ENCODE data around the gene ROMO1.

Gene ROMO1

DNA sequence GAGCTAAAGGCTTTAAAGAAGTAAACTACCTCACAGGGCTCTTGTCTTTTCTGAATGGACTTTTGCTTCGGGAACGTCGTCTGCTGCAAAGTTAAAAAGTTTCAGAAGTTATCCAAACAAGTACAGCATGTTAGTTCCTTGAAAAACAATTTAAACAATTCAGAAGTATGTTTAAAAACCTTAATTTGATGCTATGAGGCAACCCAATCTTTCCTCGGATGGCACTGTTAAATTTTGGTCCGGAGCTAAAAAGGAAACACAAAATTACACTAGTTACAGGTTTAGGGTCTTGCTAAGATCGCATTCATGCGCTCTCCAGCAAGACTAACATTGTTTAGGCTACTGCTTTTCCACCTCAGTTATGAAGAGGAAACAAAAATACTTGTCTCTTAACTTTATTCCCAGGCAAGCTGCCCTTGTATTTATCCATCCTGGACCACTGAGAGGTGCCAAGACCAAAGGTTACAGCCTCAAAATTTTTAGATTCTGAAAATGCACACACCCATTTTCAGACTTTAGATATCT, 30.1 kb downstream of the ROMO1 start:
- Histone ChIP-seq H3K27ac (ENCODE audit: extremely low read depth, low read depth, low read length) (no peak overlapping the region), H3K9me3 (ENCODE audit: control insufficient read depth, insufficient read depth, low read depth, low read length) (no peaks in the 10 kb centered on the region), H3K4me1 (ENCODE audit: control insufficient read depth, insufficient read depth, low read length) (no peaks in the 10 kb centered on the region), H3K4me3 (ENCODE audit: low read depth, low read length) (no peak overlapping the region), H3K36me3 (ENCODE audit: control insufficient read depth in 2 of 2, insufficient read depth in 1 of 2, low read length in 2 of 2) (peaks cover 81 to 98% of the 10 kb centered on the region in 2 experiments)
- POLR2A ChIA-PET = interaction anchor here (1.0 to 2.3 kb wide), 3 partner anchors 10 to 13 kb away, joined by 4 to 21 read pairs (median 4); partner anchors contain the start of gene RBM39
- TF ChIP-seq YY1 (tag by site-specific recombination; IDR thresholded peaks at IDR 0.05) = no peak
- TF ChIP-seq, protein P1, sequence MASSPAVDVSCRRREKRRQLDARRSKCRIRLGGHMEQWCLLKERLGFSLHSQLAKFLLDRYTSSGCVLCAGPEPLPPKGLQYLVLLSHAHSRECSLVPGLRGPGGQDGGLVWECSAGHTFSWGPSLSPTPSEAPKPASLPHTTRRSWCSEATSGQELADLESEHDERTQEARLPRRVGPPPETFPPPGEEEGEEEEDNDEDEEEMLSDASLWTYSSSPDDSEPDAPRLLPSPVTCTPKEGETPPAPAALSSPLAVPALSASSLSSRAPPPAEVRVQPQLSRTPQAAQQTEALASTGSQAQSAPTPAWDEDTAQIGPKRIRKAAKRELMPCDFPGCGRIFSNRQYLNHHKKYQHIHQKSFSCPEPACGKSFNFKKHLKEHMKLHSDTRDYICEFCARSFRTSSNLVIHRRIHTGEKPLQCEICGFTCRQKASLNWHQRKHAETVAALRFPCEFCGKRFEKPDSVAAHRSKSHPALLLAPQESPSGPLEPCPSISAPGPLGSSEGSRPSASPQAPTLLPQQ (tag by site-specific recombination; IDR thresholded peaks at IDR 0.05) = no peak
- TF ChIP-seq ZNF133 (tag by site-specific recombination; IDR thresholded peaks at IDR 0.05) = no peak
- no peak for TF ChIP-seq ZBTB7A (tag by site-specific recombination; IDR thresholded peaks at IDR 0.05; ENCODE audit: low read depth)
- no peak for TF ChIP-seq SALL2 (tag by site-specific recombination; IDR thresholded peaks at IDR 0.05; ENCODE audit: borderline replicate concordance)
- no peak for TF ChIP-seq ZNF398 (tag by site-specific recombination; IDR thresholded peaks at IDR 0.05)
- TF ChIP-seq ZNF560 (tag by site-specific recombination; IDR thresholded peaks at IDR 0.05; ENCODE audit: borderline replicate concordance) = no peak
- TF ChIP-seq, protein P2, sequence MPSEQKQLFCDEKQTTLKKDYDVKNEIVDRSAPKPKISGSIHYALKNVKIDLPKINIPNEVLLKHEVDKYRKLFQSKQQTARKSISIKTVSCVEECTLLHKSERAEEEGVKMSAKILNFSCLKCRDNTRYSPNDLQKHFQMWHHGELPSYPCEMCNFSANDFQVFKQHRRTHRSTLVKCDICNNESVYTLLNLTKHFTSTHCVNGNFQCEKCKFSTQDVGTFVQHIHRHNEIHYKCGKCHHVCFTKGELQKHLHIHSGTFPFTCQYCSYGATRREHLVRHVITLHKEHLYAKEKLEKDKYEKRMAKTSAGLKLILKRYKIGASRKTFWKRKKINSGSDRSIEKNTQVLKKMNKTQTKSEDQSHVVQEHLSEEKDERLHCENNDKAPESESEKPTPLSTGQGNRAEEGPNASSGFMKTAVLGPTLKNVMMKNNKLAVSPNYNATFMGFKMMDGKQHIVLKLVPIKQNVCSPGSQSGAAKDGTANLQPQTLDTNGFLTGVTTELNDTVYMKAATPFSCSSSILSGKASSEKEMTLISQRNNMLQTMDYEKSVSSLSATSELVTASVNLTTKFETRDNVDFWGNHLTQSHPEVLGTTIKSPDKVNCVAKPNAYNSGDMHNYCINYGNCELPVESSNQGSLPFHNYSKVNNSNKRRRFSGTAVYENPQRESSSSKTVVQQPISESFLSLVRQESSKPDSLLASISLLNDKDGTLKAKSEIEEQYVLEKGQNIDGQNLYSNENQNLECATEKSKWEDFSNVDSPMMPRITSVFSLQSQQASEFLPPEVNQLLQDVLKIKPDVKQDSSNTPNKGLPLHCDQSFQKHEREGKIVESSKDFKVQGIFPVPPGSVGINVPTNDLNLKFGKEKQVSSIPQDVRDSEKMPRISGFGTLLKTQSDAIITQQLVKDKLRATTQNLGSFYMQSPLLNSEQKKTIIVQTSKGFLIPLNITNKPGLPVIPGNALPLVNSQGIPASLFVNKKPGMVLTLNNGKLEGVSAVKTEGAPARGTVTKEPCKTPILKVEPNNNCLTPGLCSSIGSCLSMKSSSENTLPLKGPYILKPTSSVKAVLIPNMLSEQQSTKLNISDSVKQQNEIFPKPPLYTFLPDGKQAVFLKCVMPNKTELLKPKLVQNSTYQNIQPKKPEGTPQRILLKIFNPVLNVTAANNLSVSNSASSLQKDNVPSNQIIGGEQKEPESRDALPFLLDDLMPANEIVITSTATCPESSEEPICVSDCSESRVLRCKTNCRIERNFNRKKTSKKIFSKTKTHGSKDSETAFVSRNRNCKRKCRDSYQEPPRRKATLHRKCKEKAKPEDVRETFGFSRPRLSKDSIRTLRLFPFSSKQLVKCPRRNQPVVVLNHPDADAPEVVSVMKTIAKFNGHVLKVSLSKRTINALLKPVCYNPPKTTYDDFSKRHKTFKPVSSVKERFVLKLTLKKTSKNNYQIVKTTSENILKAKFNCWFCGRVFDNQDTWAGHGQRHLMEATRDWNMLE (tag by site-specific recombination; conservative IDR thresholded peaks at IDR 0.05; ENCODE audit: low read depth) = no peak
- TF ChIP-seq ZNF140 (tag by site-specific recombination; IDR thresholded peaks at IDR 0.05) = no peak
- TF ChIP-seq ZNF23 (tag by site-specific recombination; IDR thresholded peaks at IDR 0.05; ENCODE audit: borderline replicate concordance) = no peak
- no peak for TF ChIP-seq ZNF423 (tag by site-specific recombination; IDR thresholded peaks at IDR 0.05)
- TF ChIP-seq ZNF214 (tag by site-specific recombination; IDR thresholded peaks at IDR 0.05; ENCODE audit: borderline replicate concordance) = no peak
- no peak for TF ChIP-seq ZNF670 (tag by site-specific recombination; IDR thresholded peaks at IDR 0.05; ENCODE audit: low read depth)
- CTCF ChIA-PET = no interaction called here

GRCh38 chr20:35729836-35730582, 30.8 kb downstream of the ROMO1 start:
- Histone ChIP-seq H3K4me3 (ENCODE audit: low read depth, low read length) (no peak overlapping the region), H3K36me3 (ENCODE audit: control insufficient read depth in 2 of 2, insufficient read depth in 1 of 2, low read length in 2 of 2) (peaks cover 82 to 98% of the 10 kb centered on the region in 2 experiments), H3K9me3 (ENCODE audit: control insufficient read depth, insufficient read depth, low read depth, low read length) (no peaks in the 10 kb centered on the region), H3K4me1 (ENCODE audit: control insufficient read depth, insufficient read depth, low read length) (no peaks in the 10 kb centered on the region), H3K27ac (ENCODE audit: extremely low read depth, low read depth, low read length) (no peak overlapping the region)
- ChIA-PET CTCF (interaction anchor here (1.1 kb wide), 1 partner anchor 154 kb away, joined by 3 read pairs; no protein-coding TSS in a partner anchor), POLR2A (interaction anchor here (1.5 to 2.3 kb wide), 3 partner anchors 10 to 12 kb away, joined by 10 to 21 read pairs (median 13); partner anchors contain the start of gene RBM39)
- TF ChIP-seq, protein P3, sequence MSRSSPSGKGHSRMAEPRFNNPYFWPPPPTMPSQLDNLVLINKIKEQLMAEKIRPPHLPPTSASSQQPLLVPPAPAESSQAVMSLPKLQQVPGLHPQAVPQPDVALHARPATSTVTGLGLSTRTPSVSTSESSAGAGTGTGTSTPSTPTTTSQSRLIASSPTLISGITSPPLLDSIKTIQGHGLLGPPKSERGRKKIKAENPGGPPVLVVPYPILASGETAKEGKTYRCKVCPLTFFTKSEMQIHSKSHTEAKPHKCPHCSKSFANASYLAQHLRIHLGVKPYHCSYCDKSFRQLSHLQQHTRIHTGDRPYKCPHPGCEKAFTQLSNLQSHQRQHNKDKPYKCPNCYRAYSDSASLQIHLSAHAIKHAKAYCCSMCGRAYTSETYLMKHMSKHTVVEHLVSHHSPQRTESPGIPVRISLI (tag by site-specific recombination; IDR thresholded peaks at IDR 0.05) = no peak
- no peak for TF ChIP-seq ZNF24 (tag by site-specific recombination; IDR thresholded peaks at IDR 0.05)
- no peak for TF ChIP-seq PRDM2 (tag by site-specific recombination; IDR thresholded peaks at IDR 0.05; ENCODE audit: borderline replicate concordance)
- TF ChIP-seq ZNF266 (tag by site-specific recombination; IDR thresholded peaks at IDR 0.05; ENCODE audit: low read depth) = no peak
